GM18526 (cell line): ENCODE data around the gene LDLRAD3.

ENCODE experiments used
- POLR2A ChIP-seq: IDR thresholded peaks from 3 replicates; pipeline ENCODE4 v1.6.1; 2011; ENCODE audit not compliant: insufficient read length; ENCODE audit errors: extremely low read depth

Gene LDLRAD3

DNA sequence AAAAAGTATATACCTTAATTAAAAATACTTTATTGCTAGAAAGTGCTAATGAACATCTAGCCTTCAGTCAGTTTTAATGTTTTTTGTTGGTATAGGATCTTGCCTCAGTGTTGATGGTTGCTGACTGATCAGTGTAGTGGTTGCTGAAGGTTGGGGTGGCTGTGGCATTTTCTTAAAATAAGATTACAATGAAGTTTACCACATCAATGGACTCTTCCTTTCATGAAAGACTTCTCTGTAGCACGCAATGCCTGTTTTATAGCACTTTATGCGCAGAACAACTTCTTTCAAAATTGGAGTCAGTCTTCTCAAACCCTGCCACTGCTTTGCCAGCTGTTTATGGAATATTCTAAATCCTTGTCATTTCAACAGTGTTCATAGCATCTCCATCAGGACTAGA, 50.6 kb downstream of the LDLRAD3 start:
- no peak for TF ChIP-seq POLR2A

DNA sequence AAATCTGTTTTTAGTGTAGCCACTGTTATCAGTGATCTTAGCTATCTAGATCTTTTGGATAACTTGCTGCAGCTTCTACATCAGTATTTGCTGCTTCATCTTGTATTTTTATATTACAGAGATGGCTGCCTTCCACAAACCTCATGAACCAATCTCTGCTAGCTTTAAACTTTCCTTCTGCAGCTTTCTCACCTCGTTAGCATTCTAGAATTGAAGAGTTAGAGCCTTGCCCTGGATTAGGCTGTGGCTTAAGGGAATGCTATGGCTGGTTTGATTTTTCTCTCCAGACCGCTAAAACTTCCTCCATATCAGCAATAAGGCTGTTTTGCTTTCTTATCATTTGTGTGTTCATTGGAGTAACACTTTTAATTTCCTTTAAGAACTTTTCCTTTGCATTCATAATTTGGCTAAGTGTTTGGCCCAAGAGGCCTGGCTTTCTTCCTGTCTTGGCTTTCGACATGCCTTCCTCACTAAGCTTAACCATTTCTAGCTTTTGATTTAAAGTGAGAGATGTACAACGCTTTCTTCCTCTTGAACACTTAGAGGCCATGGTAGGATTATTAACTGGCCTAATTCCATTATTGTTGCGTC, 51.9 kb downstream of the LDLRAD3 start:
- TF ChIP-seq POLR2A = no peak

- TF ChIP-seq POLR2A = no peak
Measured at GRCh38 chr11:35997902-35998520, 54.1 kb downstream of the LDLRAD3 start.

GRCh38 chr11:35998634-35999033, 54.8 kb downstream of the LDLRAD3 start:
- TF ChIP-seq POLR2A = no peak

GRCh38 chr11:36000616-36001190, 56.8 kb downstream of the LDLRAD3 start:
- TF ChIP-seq POLR2A = no peak

- TF ChIP-seq POLR2A = no peak
Measured at GRCh38 chr11:36002196-36002595, 58.3 kb downstream of the LDLRAD3 start.

DNA sequence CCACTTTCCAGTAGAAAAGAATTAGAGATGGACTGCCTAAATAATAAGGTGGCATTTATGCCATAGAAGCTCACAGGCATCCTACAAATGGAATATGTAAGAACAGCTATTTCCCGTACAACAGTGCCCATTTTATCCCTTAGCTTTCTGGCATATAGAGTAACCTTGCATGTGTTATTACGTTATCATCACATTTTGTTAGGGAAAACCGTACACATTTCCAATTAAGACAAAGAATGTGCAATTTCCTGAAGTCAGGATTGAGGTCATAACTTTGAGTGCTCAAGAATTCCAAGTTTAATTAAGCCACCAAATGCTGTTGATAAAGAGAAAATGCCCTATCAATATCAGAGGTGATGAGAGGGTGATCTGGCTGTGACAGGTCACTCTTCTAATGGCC, 58.9 kb downstream of the LDLRAD3 start:
- no peak for TF ChIP-seq POLR2A

DNA sequence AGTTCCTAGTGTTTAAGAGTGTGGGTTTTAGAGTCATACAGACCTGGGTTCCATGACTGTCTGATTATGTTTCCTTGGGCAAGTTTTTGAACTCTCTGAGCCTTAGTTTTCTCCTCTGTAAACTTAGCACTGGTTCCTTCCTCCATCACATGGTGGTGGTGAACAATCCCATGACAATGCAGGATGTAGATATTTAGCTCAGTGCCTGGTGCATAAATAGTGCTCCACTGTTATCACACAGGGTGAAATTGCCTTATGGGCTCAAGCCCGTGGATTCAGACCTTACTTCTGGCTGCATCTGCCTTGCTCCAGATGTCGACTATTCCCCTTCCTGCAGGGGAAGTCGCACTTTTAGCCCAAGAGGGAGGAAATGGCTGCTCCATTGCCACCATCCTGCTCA, 62.7 kb downstream of the LDLRAD3 start:
- TF ChIP-seq POLR2A = no peak

GRCh38 chr11:36007127-36007655, 63.3 kb downstream of the LDLRAD3 start:
- no peak for TF ChIP-seq POLR2A

DNA sequence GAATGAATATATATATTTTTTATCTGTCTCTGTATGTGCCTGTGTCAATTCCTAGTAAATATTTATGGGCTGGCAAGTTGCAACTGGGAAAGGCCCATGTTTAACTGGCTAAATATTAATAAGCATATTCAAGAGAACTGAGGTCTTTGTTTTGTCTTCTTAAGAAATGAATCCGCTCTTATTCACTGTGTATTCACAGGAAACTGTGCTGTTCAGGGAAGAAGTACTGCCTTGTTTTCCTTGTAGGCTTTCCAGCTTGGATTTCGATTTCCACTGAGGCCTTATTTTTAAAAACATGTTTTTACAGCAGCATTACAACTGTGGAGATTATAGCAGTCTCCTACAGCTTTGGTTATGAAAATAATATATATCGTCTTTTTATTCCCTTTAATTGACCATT, 64.7 kb downstream of the LDLRAD3 start:
- no peak for TF ChIP-seq POLR2A

- no peak for TF ChIP-seq POLR2A
Measured at GRCh38 chr11:36009473-36009872, 65.6 kb downstream of the LDLRAD3 start.

- TF ChIP-seq POLR2A = no peak
Measured at GRCh38 chr11:36010010-36010740, 66.3 kb downstream of the LDLRAD3 start.

DNA sequence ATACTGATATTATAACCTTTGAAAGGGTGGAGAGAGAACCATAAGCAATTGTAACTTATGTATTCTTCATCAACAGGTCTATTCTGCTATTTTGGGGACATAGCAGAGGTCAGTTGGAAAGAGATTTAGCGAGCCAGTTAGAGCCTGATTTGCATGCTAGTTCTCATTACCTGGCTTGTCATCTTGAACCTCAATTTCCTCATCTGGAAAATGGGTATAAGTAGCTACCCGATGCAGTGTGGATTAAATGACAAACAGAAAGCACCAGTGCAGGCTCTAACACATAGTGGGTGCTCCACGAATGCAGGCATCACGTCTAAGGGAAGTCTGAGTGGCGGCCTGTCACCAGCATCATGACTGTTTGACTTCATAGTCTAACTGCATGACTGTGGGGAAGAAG, 67.7 kb downstream of the LDLRAD3 start:
- TF ChIP-seq POLR2A = no peak

GRCh38 chr11:36012455-36012854, 68.6 kb downstream of the LDLRAD3 start:
- TF ChIP-seq POLR2A = no peak

DNA sequence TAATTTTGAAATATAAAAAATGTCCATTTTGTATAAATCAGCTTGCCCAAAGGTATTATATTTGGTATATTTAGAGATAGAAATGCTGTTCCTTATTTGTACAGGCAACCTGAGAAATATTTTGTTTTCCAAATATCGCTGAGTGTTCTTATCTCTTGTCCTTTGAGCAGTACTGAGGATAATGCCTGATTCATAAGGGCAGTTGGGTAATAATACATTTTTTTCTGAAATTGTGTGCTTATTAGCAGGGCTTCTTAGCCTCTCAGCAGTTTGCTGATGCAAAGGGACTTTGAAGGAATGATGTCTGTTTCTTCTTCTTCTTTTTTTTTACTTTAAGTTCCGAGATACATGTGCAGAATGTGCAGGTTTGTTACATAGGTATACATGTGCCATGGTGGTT, 69.1 kb downstream of the LDLRAD3 start:
- TF ChIP-seq POLR2A = no peak
